Suprapubic skin (tissue), 4 donors: ENCODE measurements around the gene SLC35F1. TPM values are rescaled to one million over a fixed set of nuclear protein-coding genes. Genes with fewer than 3 reads are reported as not detected.

Source experiments
- DNase-seq, 2 donors: peaks; one replicate each; pipeline ENCODE4 v3.0.0-alpha.2; 2019; ENCODE audit warnings: low spot score in 2 of 2
- H3K27ac ChIP-seq: fragments of 200-600 bp; sonication (generic); one replicate; pipeline ENCODE4 v1.5.1; 2019
- H3K27me3 ChIP-seq: fragments of 200-600 bp; sonication (generic); one replicate; pipeline ENCODE4 v1.5.1; 2019
- H3K36me3 ChIP-seq: fragments of 200-600 bp; sonication (generic); one replicate; pipeline ENCODE4 v1.5.1; 2019
- H3K4me1 ChIP-seq: fragments of 200-600 bp; sonication (generic); one replicate; pipeline ENCODE4 v1.5.1; 2019
- H3K4me3 ChIP-seq: fragments of 200-600 bp; sonication (generic); one replicate; pipeline ENCODE4 v1.5.1; 2019; ENCODE audit warnings: mild to moderate bottlenecking
- H3K9me3 ChIP-seq: fragments of 200-600 bp; sonication (generic); one replicate; pipeline ENCODE4 v1.5.1; 2019
- CTCF ChIP-seq, 2 donors: fragments of 200-600 bp in 1 of 2; fragments of 450-650 bp in 1 of 2; sonication (generic) in 1 of 2; IDR thresholded peaks; one replicate each; pipeline ENCODE4 v1.5.1; 2016 to 2019; ENCODE audit warnings: antibody characterized with exemption in 2 of 2, mild to moderate bottlenecking in 1 of 2, moderate library complexity in 1 of 2
- EP300 ChIP-seq: sonication (generic); formaldehyde crosslinking; IDR thresholded peaks from one replicate; pipeline ENCODE4 v1.6.1; 2017; ENCODE audit warnings: antibody characterized with exemption
- POLR2A ChIP-seq, 2 donors: fragments of 450-650 bp; IDR thresholded peaks; one replicate each; pipeline ENCODE4 v1.6.1; 2017; ENCODE audit warnings: antibody characterized with exemption in 2 of 2, mild to moderate bottlenecking in 2 of 2, moderate library complexity in 2 of 2
- POLR2AphosphoS5 ChIP-seq, 3 donors: sonication (generic); formaldehyde crosslinking; IDR thresholded peaks; one replicate each; pipeline ENCODE4 v1.6.1; 2017; ENCODE audit warnings: antibody characterized with exemption in 3 of 3
- WGBS: methylation state at CpG from one replicate; pipeline ENCODE4 v1.1.5; 2018; 5-methylcytosine and 5-hydroxymethylcytosine counted together
- total RNA-seq, 4 donors: library from RNA; depleted of rRNA; stranded (reverse); fragments of >200 nt; gene quantifications; one replicate each; pipeline ENCODE4 v1.1.0, GENCODE V29; 2016

Gene SLC35F1
- total RNA-seq, 4 donors from 2014 or later: 0.34 to 1.1 (median 0.95) TPM

GRCh38 chr6:118124851-118125250 is 217.8 kb downstream of the SLC35F1 start:
- no peaks in the 10 kb centered on the region for H3K27me3 ChIP-seq
- H3K4me3 ChIP-seq: no peak overlapping the region
- WGBS: 61% methylated on average over 2 of the region's 2 CpGs
- H3K4me1 ChIP-seq: no peaks in the 10 kb centered on the region
- H3K36me3 ChIP-seq: no peaks in the 10 kb centered on the region
- TF ChIP-seq POLR2AphosphoS5 (IDR thresholded peaks at IDR 0.05) (no peak), EP300 (no peak), POLR2A (IDR thresholded peaks at IDR 0.05) (no peak), CTCF (IDR thresholded peaks at IDR 0.05) (no peak)
- H3K9me3 ChIP-seq: no peaks in the 10 kb centered on the region
- no peak overlapping the region for H3K27ac ChIP-seq
- DNase-seq: no peak

DNA sequence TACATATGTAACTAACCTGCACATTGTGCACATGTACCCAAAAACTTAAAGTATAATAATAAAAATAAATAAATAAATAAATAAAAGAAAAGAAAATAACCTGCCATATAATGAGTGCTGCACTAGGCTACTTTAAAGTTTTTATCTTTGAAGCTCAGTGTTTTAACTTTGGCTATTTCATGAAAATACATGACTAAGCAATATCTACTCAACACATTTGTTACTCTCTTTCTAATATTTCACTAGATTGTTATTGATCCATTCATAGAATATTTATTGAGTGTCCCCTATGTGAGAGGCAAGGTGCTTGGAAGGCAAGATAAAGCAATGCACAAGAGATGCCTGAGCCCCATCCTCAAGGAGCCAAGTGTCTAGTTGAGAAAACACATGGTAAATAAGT is 221.7 kb downstream of the SLC35F1 start:
- TF ChIP-seq POLR2AphosphoS5 (IDR thresholded peaks at IDR 0.05) (no peak), EP300 (no peak), CTCF (IDR thresholded peaks at IDR 0.05) (no peak), POLR2A (IDR thresholded peaks at IDR 0.05) (no peak)
- Histone ChIP-seq H3K9me3 (no peaks in the 10 kb centered on the region), H3K4me3 (no peak overlapping the region), H3K36me3 (no peaks in the 10 kb centered on the region), H3K27ac (no peak overlapping the region), H3K4me1 (no peaks in the 10 kb centered on the region), H3K27me3 (no peaks in the 10 kb centered on the region)
- DNase-seq: no peak

DNA sequence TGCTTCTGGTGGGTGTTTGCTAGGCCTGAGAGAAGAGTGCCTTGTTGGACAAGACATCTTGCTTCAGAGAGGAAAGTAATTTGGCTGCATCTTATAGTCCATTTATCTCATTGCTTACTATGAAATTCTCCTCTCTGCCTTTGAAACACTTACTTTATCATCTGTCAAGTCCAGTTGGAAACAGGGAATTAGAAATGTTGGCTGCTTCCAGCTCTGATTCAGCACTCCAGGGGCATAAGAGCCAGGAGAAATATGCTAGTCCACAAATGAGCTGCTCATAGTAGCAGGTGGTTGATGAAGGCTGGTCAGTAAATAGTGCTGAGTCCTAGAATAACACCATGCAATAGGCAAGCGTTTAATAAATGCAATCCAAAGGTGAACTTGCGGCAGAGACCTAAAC is 227.1 kb downstream of the SLC35F1 start:
- Histone ChIP-seq H3K9me3 (no peaks in the 10 kb centered on the region), H3K27ac (no peak overlapping the region), H3K36me3 (no peaks in the 10 kb centered on the region), H3K4me3 (no peak overlapping the region), H3K4me1 (no peaks in the 10 kb centered on the region), H3K27me3 (no peaks in the 10 kb centered on the region)
- no peak for DNase-seq
- TF ChIP-seq POLR2AphosphoS5 (IDR thresholded peaks at IDR 0.05): no peak
- TF ChIP-seq EP300: no peak
- TF ChIP-seq CTCF (IDR thresholded peaks at IDR 0.05): no peak
- TF ChIP-seq POLR2A (IDR thresholded peaks at IDR 0.05): no peak
- 82% methylated on average over 2 of the region's 2 CpGs for WGBS

- DNase-seq: no peak
- no peak overlapping the region for H3K27ac ChIP-seq
- H3K36me3 ChIP-seq: no peaks in the 10 kb centered on the region
- no peak overlapping the region for H3K4me3 ChIP-seq
- no peak for TF ChIP-seq POLR2AphosphoS5 (IDR thresholded peaks at IDR 0.05)
- no peak for TF ChIP-seq EP300
- TF ChIP-seq POLR2A (IDR thresholded peaks at IDR 0.05): no peak
- no peak for TF ChIP-seq CTCF (IDR thresholded peaks at IDR 0.05)
- no peaks in the 10 kb centered on the region for H3K9me3 ChIP-seq
- 51% methylated on average over 5 of the region's 5 CpGs for WGBS
- no peaks in the 10 kb centered on the region for H3K4me1 ChIP-seq
- no peaks in the 10 kb centered on the region for H3K27me3 ChIP-seq
Measured at GRCh38 chr6:118134736-118135135, 227.7 kb downstream of the SLC35F1 start.

DNA sequence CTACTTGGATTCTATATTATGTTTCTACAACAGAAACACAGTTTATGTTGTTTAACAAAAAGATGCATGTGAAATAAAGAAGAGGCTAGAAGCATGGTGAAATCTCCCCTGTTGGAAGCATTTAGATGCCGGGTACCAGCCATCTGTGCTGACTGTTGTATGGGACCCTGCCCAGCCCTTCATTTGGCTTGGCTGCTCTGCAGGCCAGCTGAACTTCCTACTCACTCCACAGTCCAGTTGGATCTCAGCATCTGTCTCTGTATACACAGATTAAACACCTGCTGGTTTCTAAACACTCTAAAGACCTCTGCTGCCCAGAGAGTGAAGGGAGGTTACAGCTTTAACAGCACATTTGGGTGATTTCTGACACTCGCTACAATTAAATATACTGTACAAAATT is 228.3 kb downstream of the SLC35F1 start:
- no peak overlapping the region for H3K27ac ChIP-seq
- no peaks in the 10 kb centered on the region for H3K27me3 ChIP-seq
- WGBS: 95% methylated on average over 2 of the region's 2 CpGs
- no peaks in the 10 kb centered on the region for H3K36me3 ChIP-seq
- no peak overlapping the region for H3K4me3 ChIP-seq
- no peaks in the 10 kb centered on the region for H3K9me3 ChIP-seq
- no peaks in the 10 kb centered on the region for H3K4me1 ChIP-seq
- DNase-seq: no peak
- no peak for TF ChIP-seq POLR2A (IDR thresholded peaks at IDR 0.05)
- TF ChIP-seq CTCF (IDR thresholded peaks at IDR 0.05): no peak
- TF ChIP-seq EP300: no peak
- TF ChIP-seq POLR2AphosphoS5 (IDR thresholded peaks at IDR 0.05): no peak
